Keratinocyte (primary cell): Measurements from ENCODE around the gene TMEM186.

Source experiments
- CTCF ChIP-seq, 3 experiments: IDR thresholded peaks in 1 of 3; conservative IDR thresholded peaks in 1 of 3; optimal IDR thresholded peaks in 1 of 3; 2 replicates in 2 of 3; 3 replicates in 1 of 3; pipeline versions ENCODE3 to v1.5.1; 2011; ENCODE audit warnings: low read length in 3 of 3, mild to moderate bottlenecking in 3 of 3, moderate library complexity in 2 of 3, control low read depth in 1 of 3, inconsistent platforms in 1 of 3; ENCODE audit not compliant: insufficient read depth in 2 of 3; ENCODE audit errors: extremely low read depth in 1 of 3
- EZH2 ChIP-seq: IDR thresholded peaks from one replicate; pipeline ENCODE4 v1.6.1; 2012; ENCODE audit warnings: inconsistent platforms, mild to moderate bottlenecking, low read length, moderate library complexity

DNA sequence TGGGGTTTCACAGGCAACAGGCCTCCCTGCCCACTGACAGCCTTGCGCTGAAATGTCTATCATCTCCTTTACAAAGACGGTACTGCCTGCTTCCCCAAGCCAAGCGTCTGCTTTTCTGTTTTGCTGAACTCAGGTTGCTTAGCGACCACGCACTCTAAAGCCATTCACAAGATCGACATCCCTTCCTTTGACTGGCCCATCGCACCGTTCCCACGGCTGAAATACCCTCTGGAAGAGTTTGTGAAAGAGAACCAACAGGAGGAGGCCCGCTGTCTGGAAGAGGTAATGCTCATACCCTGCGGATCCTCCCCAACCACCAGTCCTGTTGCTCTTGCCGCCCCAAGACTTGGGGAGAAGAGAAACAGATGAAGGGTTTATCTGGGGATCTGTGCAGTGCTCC is 28.7 kb downstream of the TMEM186 start:
- TF ChIP-seq CTCF (optimal IDR thresholded peaks at IDR 0.05 in 1 of 3, IDR thresholded peaks at IDR 0.05 in 1 of 3, conservative IDR thresholded peaks at IDR 0.05 in 1 of 3; ENCODE audit: extremely low read depth in 1 of 3, insufficient read depth in 2 of 3, low read length in 3 of 3) (no peak), EZH2 (no peak)
